ENCODE results near the gene F11R. TPM values are rescaled to one million over a fixed set of nuclear protein-coding genes. Genes with fewer than 3 reads are reported as not detected.

Gene F11R
- total RNA-seq, 1 experiment from 2014 or later, result 196 TPM

- Mint-ChIP-seq H3K27ac (ENCODE audit: unreplicated experiment) (no peak overlapping the region), H3K9me3 (ENCODE audit: unreplicated experiment) (peaks cover under 1% of the 10 kb centered on the region), H3K27me3 (ENCODE audit: insufficient read depth, unreplicated experiment) (no peaks in the 10 kb centered on the region), H3K36me3 (ENCODE audit: insufficient read depth, unreplicated experiment) (no peaks in the 10 kb centered on the region), H3K4me3 (ENCODE audit: unreplicated experiment) (no peak overlapping the region), H3K4me1 (ENCODE audit: low read depth, unreplicated experiment) (peaks cover 6% of the 10 kb centered on the region)
- ChIA-PET CTCF (interaction anchor here (1.3 kb wide), 1 partner anchor 8 kb away, joined by 4 read pairs; the partner anchor contains the start of gene USF1), POLR2A (no interaction called here)
- H3K36me3 ChIP-seq (ENCODE audit: control insufficient read depth, insufficient read depth, low read length), result no peaks in the 10 kb centered on the region; the same call in 1 of the 2 replicates
- H3K4me1 ChIP-seq, result peaks cover 6% of the 10 kb centered on the region
- TF ChIP-seq, protein P1, sequence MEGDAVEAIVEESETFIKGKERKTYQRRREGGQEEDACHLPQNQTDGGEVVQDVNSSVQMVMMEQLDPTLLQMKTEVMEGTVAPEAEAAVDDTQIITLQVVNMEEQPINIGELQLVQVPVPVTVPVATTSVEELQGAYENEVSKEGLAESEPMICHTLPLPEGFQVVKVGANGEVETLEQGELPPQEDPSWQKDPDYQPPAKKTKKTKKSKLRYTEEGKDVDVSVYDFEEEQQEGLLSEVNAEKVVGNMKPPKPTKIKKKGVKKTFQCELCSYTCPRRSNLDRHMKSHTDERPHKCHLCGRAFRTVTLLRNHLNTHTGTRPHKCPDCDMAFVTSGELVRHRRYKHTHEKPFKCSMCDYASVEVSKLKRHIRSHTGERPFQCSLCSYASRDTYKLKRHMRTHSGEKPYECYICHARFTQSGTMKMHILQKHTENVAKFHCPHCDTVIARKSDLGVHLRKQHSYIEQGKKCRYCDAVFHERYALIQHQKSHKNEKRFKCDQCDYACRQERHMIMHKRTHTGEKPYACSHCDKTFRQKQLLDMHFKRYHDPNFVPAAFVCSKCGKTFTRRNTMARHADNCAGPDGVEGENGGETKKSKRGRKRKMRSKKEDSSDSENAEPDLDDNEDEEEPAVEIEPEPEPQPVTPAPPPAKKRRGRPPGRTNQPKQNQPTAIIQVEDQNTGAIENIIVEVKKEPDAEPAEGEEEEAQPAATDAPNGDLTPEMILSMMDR (IDR thresholded peaks at IDR 0.05; ENCODE audit: insufficient read depth in 1 of 2, low read depth in 1 of 2, low read length in 1 of 2, severe bottlenecking in 1 of 2, unreplicated experiment in 1 of 2), result no peak
- DNase-seq, result no peak
- H3K4me3 ChIP-seq (ENCODE audit: low read depth, low read length), result no peak overlapping the region
- BruUV-seq (replicated peaks), result no TSS peak
- intact Hi-C loops (cut with micrococcal nuclease; ENCODE audit: unreplicated experiment), result no loop called here
- H3K9me3 ChIP-seq, result 0 out of 2 replicates have a peak, but pooled peaks cover 4% of the 10 kb centered on the region
- no peaks in the 10 kb centered on the region for H3K27me3 ChIP-seq (replicated peaks; ENCODE audit: control insufficient read depth, insufficient read depth, low read length)
Measured at GRCh38 chr1:161054232-161054631, 33.3 kb upstream of the F11R start.

- Histone ChIP-seq H3K4me3 (ENCODE audit: low read depth, low read length) (no peak overlapping the region), H3K27me3 (replicated peaks; ENCODE audit: control insufficient read depth, insufficient read depth, low read length) (no peaks in the 10 kb centered on the region), H3K9me3 (peaks cover 11% of the 10 kb centered on the region; the same call in 1 of the 2 replicates), H3K4me1 (peaks cover 6% of the 10 kb centered on the region), H3K36me3 (ENCODE audit: control insufficient read depth, insufficient read depth, low read length) (no peaks in the 10 kb centered on the region; the same call in 1 of the 2 replicates)
- peaks cover 4% of the 10 kb centered on the region for H3K36me3 Mint-ChIP-seq (ENCODE audit: insufficient read depth, unreplicated experiment)
- BruUV-seq (replicated peaks), result no TSS peak
- intact Hi-C loops (cut with micrococcal nuclease; ENCODE audit: unreplicated experiment), result no loop called here
- peaks cover 13% of the 10 kb centered on the region for H3K9me3 Mint-ChIP-seq (ENCODE audit: unreplicated experiment)
- POLR2A ChIA-PET, result no interaction called here
- no peaks in the 10 kb centered on the region for H3K27me3 Mint-ChIP-seq (ENCODE audit: insufficient read depth, unreplicated experiment)
- TF ChIP-seq, protein P1 (IDR thresholded peaks at IDR 0.05; ENCODE audit: insufficient read depth in 1 of 2, low read depth in 1 of 2, low read length in 1 of 2, severe bottlenecking in 1 of 2, unreplicated experiment in 1 of 2), result no peak
- CTCF ChIA-PET, result interaction anchor here (0.6 kb wide), 1 partner anchor 45 kb away, joined by 3 read pairs; no protein-coding TSS in a partner anchor
- no peak for DNase-seq
- H3K27ac Mint-ChIP-seq (ENCODE audit: unreplicated experiment), result no peak overlapping the region
- peaks cover 6% of the 10 kb centered on the region for H3K4me1 Mint-ChIP-seq (ENCODE audit: low read depth, unreplicated experiment)
- H3K4me3 Mint-ChIP-seq (ENCODE audit: unreplicated experiment), result no peak overlapping the region
Measured at GRCh38 chr1:161052899-161053298, 31.9 kb upstream of the F11R start.

- no peak overlapping the region for H3K27ac Mint-ChIP-seq (ENCODE audit: unreplicated experiment)
- peaks cover 4% of the 10 kb centered on the region for H3K36me3 Mint-ChIP-seq (ENCODE audit: insufficient read depth, unreplicated experiment)
- H3K4me1 ChIP-seq, result peaks cover 12% of the 10 kb centered on the region
- no peak overlapping the region for H3K4me3 ChIP-seq (ENCODE audit: low read depth, low read length)
- H3K36me3 ChIP-seq (ENCODE audit: control insufficient read depth, insufficient read depth, low read length), result no peaks in the 10 kb centered on the region; the same call in 1 of the 2 replicates
- no peak for DNase-seq
- peaks cover 6% of the 10 kb centered on the region for H3K4me1 Mint-ChIP-seq (ENCODE audit: low read depth, unreplicated experiment)
- BruUV-seq (replicated peaks), result no TSS peak
- ChIA-PET CTCF (no interaction called here), POLR2A (interaction anchor here (0.5 to 0.6 kb wide), 2 partner anchors 102 to 474 kb away, joined by 3 read pairs; no protein-coding TSS in a partner anchor)
- peaks cover 13% of the 10 kb centered on the region for H3K9me3 Mint-ChIP-seq (ENCODE audit: unreplicated experiment)
- H3K27me3 ChIP-seq (replicated peaks; ENCODE audit: control insufficient read depth, insufficient read depth, low read length), result no peaks in the 10 kb centered on the region
- no peaks in the 10 kb centered on the region for H3K27me3 Mint-ChIP-seq (ENCODE audit: insufficient read depth, unreplicated experiment)
- H3K4me3 Mint-ChIP-seq (ENCODE audit: unreplicated experiment), result no peak overlapping the region
- TF ChIP-seq, protein P1 (IDR thresholded peaks at IDR 0.05; ENCODE audit: insufficient read depth in 1 of 2, low read depth in 1 of 2, low read length in 1 of 2, severe bottlenecking in 1 of 2, unreplicated experiment in 1 of 2), result no peak
- intact Hi-C loops (cut with micrococcal nuclease; ENCODE audit: unreplicated experiment), result no loop called here
- H3K9me3 ChIP-seq, result peaks cover 12% of the 10 kb centered on the region; the same call in 1 of the 2 replicates
Measured at GRCh38 chr1:161051219-161051618, 30.3 kb upstream of the F11R start.
